ENCODE measurements around the gene RPA3.
A peak's percentile ranks its signal among the peaks of the same experiment; 100 is the strongest.

Gene RPA3

DNA sequence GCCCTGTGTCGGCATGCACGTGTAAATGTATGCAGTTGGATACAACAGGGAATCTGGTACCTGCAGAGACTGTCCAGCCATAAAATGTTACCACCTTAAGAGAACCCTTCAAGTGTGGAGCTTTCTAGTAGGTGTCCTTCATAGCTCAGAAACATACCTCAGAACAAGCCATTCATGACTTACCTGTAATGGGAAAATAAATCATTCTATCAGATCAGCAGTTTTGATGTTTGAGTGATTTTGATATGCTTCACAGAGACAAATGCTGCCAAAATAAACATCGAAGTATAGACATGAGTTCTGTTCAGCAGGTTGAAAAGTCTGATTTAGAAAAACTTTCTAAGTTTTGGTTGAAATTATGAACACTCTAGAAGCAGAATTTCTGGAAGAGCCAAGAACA, 111.4 kb downstream of the RPA3 start:
- no peak for DNase-seq (ENCODE audit: low spot score)

DNA sequence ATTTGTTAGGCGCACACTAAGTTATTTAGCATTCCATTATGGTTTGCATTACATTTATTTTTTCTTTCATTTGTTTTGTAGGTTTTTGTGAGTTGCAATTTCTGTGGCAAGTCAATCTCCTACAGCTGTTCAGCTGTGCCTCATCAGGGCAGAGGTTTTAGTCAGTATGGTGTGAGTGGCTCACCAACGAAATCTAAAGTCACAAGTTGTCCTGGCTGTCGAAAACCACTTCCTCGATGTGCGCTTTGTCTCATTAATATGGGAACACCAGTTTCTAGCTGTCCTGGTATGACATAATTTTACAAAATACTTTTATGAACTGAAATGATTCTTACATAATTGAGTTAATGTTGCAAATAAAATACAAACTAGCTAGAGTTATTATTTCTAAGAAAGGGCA, 122.2 kb downstream of the RPA3 start:
- DNase-seq (ENCODE audit: low spot score) = no peak

- DNase-seq (ENCODE audit: low spot score) = peak; percentile 74
These were observed 123.0 kb downstream of the RPA3 start for GRCh38 chr7:7595451-7595850.
